Activated CD8-positive, alpha-beta T cell treated with anti-CD3 and anti-CD28 coated beads for 36 hours (primary cell): ENCODE results near the gene RAB40B. TPM values are rescaled to one million over a fixed set of nuclear protein-coding genes. Genes with fewer than 3 reads are reported as not detected.

Experiments used
- ATAC-seq: fragments of 200-7000 bp; cut with Tn5 transposase; one replicate; pipeline ENCODE4 v1.10.0; 2021; ENCODE audit warnings: mild to moderate bottlenecking, moderate library complexity
- CTCF ChIA-PET: fragments of 350-600 bp; sonication (Branson Sonifier 250); formaldehyde crosslinking; loops from one replicate; lab custom pipeline; 2021; ENCODE audit warnings: antibody characterized with exemption; lab: Charles Lee
- POLR2A ChIA-PET: fragments of 350-600 bp; sonication (Branson Sonifier 250); formaldehyde crosslinking; loops from one replicate; lab custom pipeline; 2021; ENCODE audit warnings: antibody characterized with exemption; lab: Charles Lee
- DNase-seq: peaks from one replicate; pipeline ENCODE4 v3.0.0-alpha.2; 2020
- H3K27ac Mint-ChIP-seq: one replicate; pipeline ENCODE4 v1.8.0; 2021; ENCODE audit warnings: mild to moderate bottlenecking, mixed read lengths
- H3K27me3 Mint-ChIP-seq: one replicate; pipeline ENCODE4 v1.8.0; 2021; ENCODE audit warnings: mixed read lengths
- H3K36me3 Mint-ChIP-seq: one replicate; pipeline ENCODE4 v1.8.0; 2021; ENCODE audit warnings: low read depth, mixed read lengths
- H3K4me1 Mint-ChIP-seq: one replicate; pipeline ENCODE4 v1.8.0; 2021; ENCODE audit warnings: low read depth, mixed read lengths
- H3K4me3 Mint-ChIP-seq: one replicate; pipeline ENCODE4 v1.8.0; 2021; ENCODE audit warnings: mild to moderate bottlenecking, moderate library complexity, mixed read lengths
- H3K9me3 Mint-ChIP-seq: one replicate; pipeline ENCODE4 v1.8.0; 2021; ENCODE audit warnings: mixed read lengths
- CTCF ChIP-seq: fragments of 200-600 bp; IDR thresholded peaks from one replicate; pipeline ENCODE4 v1.8.0; 2022; ENCODE audit warnings: antibody characterized with exemption, mild to moderate bottlenecking
- intact Hi-C: fragments of 100-400 bp; cut with micrococcal nuclease; formaldehyde crosslinking; loops from one replicate; pipeline ENCODE4 v1.10.0; 2022
- total RNA-seq, 2 experiments: library from RNA; stranded (reverse); gene quantifications; one replicate each; pipeline ENCODE4 v1.2.3, GENCODE V29; 2021

Gene RAB40B
- total RNA-seq, 2 experiments from 2014 or later, result 1.6 to 3.4 TPM

- DNase-seq (peak; percentile 94), ATAC-seq (peak; percentile 93)
- Mint-ChIP-seq H3K4me3 (peak within 1 kb of the TSS; percentile 83), H3K36me3 (peaks cover 29% of the 10 kb centered on the region), H3K9me3 (no peaks in the 10 kb centered on the region), H3K27me3 (no peaks in the 10 kb centered on the region), H3K27ac (peak within 1 kb of the TSS; percentile 78), H3K4me1 (peaks cover 23% of the 10 kb centered on the region)
- no peak for TF ChIP-seq CTCF
- ChIA-PET CTCF (no interaction called here), POLR2A (interaction anchor here (1.3 kb wide), 1 partner anchor 22 kb away, joined by 3 read pairs; no protein-coding TSS in a partner anchor)
- intact Hi-C loops, result no loop called here
These were observed 50.3 kb downstream of the RAB40B start, which contains the start of gene WDR45B for GRCh38 chr17:82648165-82648668. WDR45B (minus strand) TSS chr17:82648444; CDS start chr17:82648340, 104 bp downstream.

GRCh38 chr17:82647593-82648164, 50.8 kb downstream of the RAB40B start:
- Mint-ChIP-seq H3K9me3 (no peaks in the 10 kb centered on the region), H3K4me1 (peaks cover 25% of the 10 kb centered on the region), H3K36me3 (peaks cover 33% of the 10 kb centered on the region), H3K4me3 (peak overlapping the region; percentile 83), H3K27me3 (no peaks in the 10 kb centered on the region), H3K27ac (peak overlapping the region; percentile 77)
- POLR2A ChIA-PET, result interaction anchor here (1.3 kb wide), 1 partner anchor 22 kb away, joined by 3 read pairs; no protein-coding TSS in a partner anchor
- peak; percentile 11 for ATAC-seq
- intact Hi-C loops, result no loop called here
- CTCF ChIA-PET, result no interaction called here
- peak; percentile 51 for DNase-seq
- peak; percentile 25 for TF ChIP-seq CTCF

- Mint-ChIP-seq H3K9me3 (no peaks in the 10 kb centered on the region), H3K27ac (no peak overlapping the region), H3K36me3 (peaks cover 49% of the 10 kb centered on the region), H3K4me1 (peaks cover 29% of the 10 kb centered on the region), H3K4me3 (peak overlapping the region; percentile 83), H3K27me3 (no peaks in the 10 kb centered on the region)
- TF ChIP-seq CTCF, result no peak
- intact Hi-C loops, result no loop called here
- DNase-seq, result no peak
- ChIA-PET POLR2A (no interaction called here), CTCF (no interaction called here)
- no peak for ATAC-seq
These were observed 53.0 kb downstream of the RAB40B start for GRCh38 chr17:82645516-82645915.

GRCh38 chr17:82644148-82644547, 54.4 kb downstream of the RAB40B start:
- CTCF ChIA-PET, result no interaction called here
- no peak for ATAC-seq
- H3K27me3 Mint-ChIP-seq, result no peaks in the 10 kb centered on the region
- no peak overlapping the region for H3K4me3 Mint-ChIP-seq
- POLR2A ChIA-PET, result no interaction called here
- intact Hi-C loops, result no loop called here
- no peak for TF ChIP-seq CTCF
- DNase-seq, result no peak
- H3K9me3 Mint-ChIP-seq, result no peaks in the 10 kb centered on the region
- H3K4me1 Mint-ChIP-seq, result peaks cover 36% of the 10 kb centered on the region
- no peak overlapping the region for H3K27ac Mint-ChIP-seq
- H3K36me3 Mint-ChIP-seq, result peaks cover 59% of the 10 kb centered on the region

GRCh38 chr17:82642022-82642421, 56.5 kb downstream of the RAB40B start:
- H3K4me1 Mint-ChIP-seq, result peaks cover 46% of the 10 kb centered on the region
- H3K36me3 Mint-ChIP-seq, result peaks cover 73% of the 10 kb centered on the region
- ChIA-PET POLR2A (no interaction called here), CTCF (no interaction called here)
- DNase-seq, result no peak
- no peak for TF ChIP-seq CTCF
- ATAC-seq, result no peak
- intact Hi-C loops, result no loop called here
- no peak overlapping the region for H3K4me3 Mint-ChIP-seq
- H3K27me3 Mint-ChIP-seq, result no peaks in the 10 kb centered on the region
- H3K9me3 Mint-ChIP-seq, result peaks cover 5% of the 10 kb centered on the region
- H3K27ac Mint-ChIP-seq, result no peak overlapping the region
